B cell (primary cell): ENCODE data around the gene ACY1.

ENCODE experiments used
- EZH2 ChIP-seq: IDR thresholded peaks from 2 replicates; pipeline ENCODE4 v1.6.1; 2012; ENCODE audit warnings: borderline replicate concordance, low read depth, mild to moderate bottlenecking, moderate library complexity, low read length; ENCODE audit not compliant: insufficient read depth, poor library complexity, severe bottlenecking
- TF ChIP-seq, protein P1 (sequence below): fragments of 200-600 bp; IDR thresholded peaks from one replicate; pipeline ENCODE4 v1.8.0; 2022; ENCODE audit warnings: antibody characterized with exemption, mild to moderate bottlenecking

DNA sequence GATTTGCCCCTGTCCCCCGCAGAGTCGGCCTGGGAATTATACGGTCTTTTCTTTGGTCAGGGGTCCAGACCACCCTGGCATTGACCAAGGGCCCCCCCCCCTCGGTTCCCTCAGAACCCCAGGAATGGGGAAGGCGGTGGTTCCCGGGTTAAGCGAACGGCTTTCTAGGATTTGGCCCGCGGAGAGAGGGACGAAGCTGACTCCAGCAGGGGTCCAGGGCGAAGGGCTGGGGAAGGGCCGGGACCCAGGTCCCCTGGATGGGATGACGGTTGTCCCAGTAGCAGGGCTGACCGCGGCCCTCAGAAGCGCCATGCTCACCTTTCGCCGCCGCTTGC, 41.9 kb upstream of the ACY1 start:
- TF ChIP-seq, protein P1, sequence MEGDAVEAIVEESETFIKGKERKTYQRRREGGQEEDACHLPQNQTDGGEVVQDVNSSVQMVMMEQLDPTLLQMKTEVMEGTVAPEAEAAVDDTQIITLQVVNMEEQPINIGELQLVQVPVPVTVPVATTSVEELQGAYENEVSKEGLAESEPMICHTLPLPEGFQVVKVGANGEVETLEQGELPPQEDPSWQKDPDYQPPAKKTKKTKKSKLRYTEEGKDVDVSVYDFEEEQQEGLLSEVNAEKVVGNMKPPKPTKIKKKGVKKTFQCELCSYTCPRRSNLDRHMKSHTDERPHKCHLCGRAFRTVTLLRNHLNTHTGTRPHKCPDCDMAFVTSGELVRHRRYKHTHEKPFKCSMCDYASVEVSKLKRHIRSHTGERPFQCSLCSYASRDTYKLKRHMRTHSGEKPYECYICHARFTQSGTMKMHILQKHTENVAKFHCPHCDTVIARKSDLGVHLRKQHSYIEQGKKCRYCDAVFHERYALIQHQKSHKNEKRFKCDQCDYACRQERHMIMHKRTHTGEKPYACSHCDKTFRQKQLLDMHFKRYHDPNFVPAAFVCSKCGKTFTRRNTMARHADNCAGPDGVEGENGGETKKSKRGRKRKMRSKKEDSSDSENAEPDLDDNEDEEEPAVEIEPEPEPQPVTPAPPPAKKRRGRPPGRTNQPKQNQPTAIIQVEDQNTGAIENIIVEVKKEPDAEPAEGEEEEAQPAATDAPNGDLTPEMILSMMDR = no peak
- no peak for TF ChIP-seq EZH2
